HepG2 (cell line): Measurements from ENCODE around the gene PLS1. TPM values are rescaled to one million over a fixed set of nuclear protein-coding genes. Genes with fewer than 3 reads are reported as not detected.

ENCODE experiments used
- AFF4 ChIP-seq: sonication (generic); formaldehyde crosslinking; IDR thresholded peaks from 2 replicates; pipeline ENCODE4 v1.4.0; 2020; ENCODE audit warnings: missing genetic modification reagents
- ATF3 ChIP-seq: sonication (generic); formaldehyde crosslinking; IDR thresholded peaks from 2 replicates; pipeline ENCODE4 v1.4.0; 2020; ENCODE audit warnings: missing genetic modification reagents
- BATF2 ChIP-seq: sonication (generic); formaldehyde crosslinking; IDR thresholded peaks from 2 replicates; pipeline ENCODE4 v1.8.0; 2022; ENCODE audit warnings: mild to moderate bottlenecking, missing genetic modification reagents, moderate library complexity
- CREB1 ChIP-seq, 2 experiments: fragments of 450-650 bp in 1 of 2; IDR thresholded peaks; 2 replicates each; pipeline ENCODE4 v1.6.1; 2016 to 2017; ENCODE audit warnings: control low read depth in 1 of 2, mild to moderate bottlenecking in 1 of 2, missing compliant biosample characterization in 1 of 2, missing genetic modification characterization in 1 of 2
- MLXIP ChIP-seq: sonication (generic); formaldehyde crosslinking; IDR thresholded peaks from 2 replicates; pipeline ENCODE4 v1.9.0; 2021; ENCODE audit warnings: missing genetic modification reagents, borderline replicate concordance
- RBFOX2 ChIP-seq: fragments of 200-400 bp; formaldehyde crosslinking; IDR thresholded peaks from 2 replicates; pipeline ENCODE4 v1.6.1; 2017; ENCODE audit warnings: low read depth, mild to moderate bottlenecking, low read length
- TARDBP ChIP-seq: sonication (generic); formaldehyde crosslinking; IDR thresholded peaks from 2 replicates; pipeline ENCODE4 v1.8.0; 2022; ENCODE audit warnings: mild to moderate bottlenecking, missing genetic modification reagents
- ZNF124 ChIP-seq: sonication (generic); formaldehyde crosslinking; IDR thresholded peaks from 2 replicates; pipeline ENCODE4 v1.4.0; 2020; ENCODE audit warnings: missing genetic modification reagents
- ZNF354B ChIP-seq: sonication (generic); formaldehyde crosslinking; IDR thresholded peaks from 2 replicates; pipeline ENCODE4 v1.8.0; 2022; ENCODE audit warnings: mild to moderate bottlenecking, missing genetic modification reagents
- ZNF446 ChIP-seq: sonication (generic); formaldehyde crosslinking; IDR thresholded peaks from 2 replicates; pipeline ENCODE4 v1.5.0; 2020; ENCODE audit warnings: mild to moderate bottlenecking, missing genetic modification reagents
- ZNF687 ChIP-seq: sonication (generic); formaldehyde crosslinking; IDR thresholded peaks from 2 replicates; pipeline ENCODE4 v1.5.1; 2020; ENCODE audit warnings: mild to moderate bottlenecking, missing genetic modification reagents, moderate library complexity
- ZNF879 ChIP-seq: sonication (generic); formaldehyde crosslinking; IDR thresholded peaks from 2 replicates; pipeline ENCODE4 v1.8.1; 2023; ENCODE audit warnings: missing genetic modification reagents
- ZSCAN12 ChIP-seq: sonication (generic); formaldehyde crosslinking; IDR thresholded peaks from 2 replicates; pipeline ENCODE4 v1.9.0; 2021; ENCODE audit warnings: mild to moderate bottlenecking, missing genetic modification reagents
- polyA plus RNA-seq, 8 experiments: library from polyadenylated mRNA; depleted of rRNA in 3 of 8; stranded (reverse) in 7 of 8; unstranded in 1 of 8; fragments of >200 nt; fragmentation: Illumina TruSeq in 4 of 8; extraction: Trizol in 4 of 8; gene quantifications; 2 replicates each; pipeline versions ENCODE4 v1.2.1 to v1.2.3, GENCODE V29; 2011 to 2016; ENCODE audit warnings: low read depth in 4 of 8, missing spikeins in 1 of 8, mixed read lengths in 1 of 8; ENCODE audit not compliant: insufficient read depth in 1 of 8
- total RNA-seq, 5 experiments: library from RNA; depleted of rRNA; stranded (reverse); fragments of >200 nt; fragmentation: Illumina TruSeq; extraction: Trizol; gene quantifications; 2 replicates each; pipeline ENCODE4 v1.2.3, GENCODE V29; 2016; ENCODE audit warnings: low read depth in 1 of 5
- TF ChIP-seq, protein P1 (sequence below): sonication (generic); formaldehyde crosslinking; IDR thresholded peaks from 2 replicates; pipeline ENCODE4 v1.5.1; 2020; ENCODE audit warnings: mild to moderate bottlenecking, missing genetic modification reagents, borderline replicate concordance

Gene PLS1
- total and polyA plus RNA-seq, 2 of the 13 experiments (the other 11 are each of a cell fraction or from before 2014, with no cell fraction given) = 11.2 to 21.1 TPM

DNA sequence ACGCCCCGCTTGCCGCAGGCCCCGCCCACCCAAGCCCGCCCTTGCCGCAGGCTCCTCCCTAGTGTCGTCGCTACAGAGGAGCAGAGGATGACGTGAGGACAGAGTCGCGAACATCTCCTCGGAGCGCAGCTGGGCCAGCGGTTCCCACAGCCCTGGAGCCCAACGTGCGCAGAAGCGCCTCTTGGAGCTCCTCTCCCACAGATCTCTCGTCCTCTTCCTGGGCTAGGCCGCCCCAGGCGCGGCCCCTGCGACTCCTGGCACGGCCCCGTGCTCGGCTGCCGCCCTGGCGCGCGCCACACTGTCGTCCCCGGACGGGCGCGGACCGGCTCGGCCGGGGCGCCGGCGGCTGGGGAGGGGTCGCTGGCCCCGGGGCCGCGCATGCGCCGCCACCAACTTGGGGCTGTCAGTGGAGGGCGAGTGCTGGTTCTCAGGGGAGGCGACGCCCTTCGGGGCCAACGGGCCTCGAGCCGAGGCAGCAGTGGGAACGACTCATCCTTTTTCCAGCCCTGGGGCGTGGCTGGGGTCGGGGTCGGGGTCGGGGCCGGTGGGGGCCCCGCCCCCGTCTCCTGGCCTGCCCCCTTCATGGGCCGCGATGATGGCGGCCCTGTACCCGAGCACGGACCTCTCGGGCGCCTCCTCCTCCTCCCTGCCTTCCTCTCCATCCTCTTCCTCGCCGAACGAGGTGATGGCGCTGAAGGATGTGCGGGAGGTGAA lies 127.9 kb downstream of the PLS1 start, which contains the start of gene TRPC1 (continued):
- TF ChIP-seq AFF4 (no peak), ZSCAN12 (CRISPR knock-in tag) (0 out of 2 replicates have a peak, but pooled peaks have one; percentile 73), ZNF354B (CRISPR knock-in tag) (peak; percentile 60; the same call in 1 of the 2 replicates), ZNF687 (CRISPR knock-in tag) (no peak; the same call in 1 of the 2 replicates), ZNF446 (peak; percentile 6; the same call in 1 of the 2 replicates), RBFOX2 (peak; percentile 79), BATF2 (no peak), TARDBP (CRISPR knock-in tag) (peak; percentile 56; the same call in 1 of the 2 replicates), ZNF124 (CRISPR knock-in tag) (peak; percentile 26; the same call in 1 of the 2 replicates), ATF3 (CRISPR knock-in tag) (0 out of 2 replicates have a peak, but pooled peaks have one; percentile 22), CREB1 (IDR thresholded peaks at IDR 0.05) (0 out of 2 replicates have a peak, but pooled peaks have one; percentile 9), CREB1 (CRISPR knock-in tag; IDR thresholded peaks at IDR 0.05) (no peak), MLXIP (CRISPR knock-in tag) (no peak), ZNF879 (CRISPR knock-in tag) (no peak)
- TF ChIP-seq, protein P1, sequence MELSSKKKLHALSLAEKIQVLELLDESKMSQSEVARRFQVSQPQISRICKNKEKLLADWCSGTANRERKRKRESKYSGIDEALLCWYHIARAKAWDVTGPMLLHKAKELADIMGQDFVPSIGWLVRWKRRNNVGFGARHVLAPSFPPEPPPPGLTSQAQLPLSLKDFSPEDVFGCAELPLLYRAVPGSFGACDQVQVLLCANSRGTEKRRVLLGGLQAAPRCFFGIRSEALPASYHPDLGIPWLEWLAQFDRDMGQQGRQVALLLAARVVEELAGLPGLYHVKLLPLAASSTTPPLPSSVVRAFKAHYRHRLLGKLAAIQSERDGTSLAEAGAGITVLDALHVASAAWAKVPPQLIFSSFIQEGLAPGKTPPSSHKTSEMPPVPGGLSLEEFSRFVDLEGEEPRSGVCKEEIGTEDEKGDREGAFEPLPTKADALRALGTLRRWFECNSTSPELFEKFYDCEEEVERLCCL = 0 out of 2 replicates have a peak, but pooled peaks have one; percentile 55
